Measurements from ENCODE around the gene ANKRD23.
"Not testable (repeated sequence)": the region's sequence is repeated elsewhere in the genome, so short reads cannot be mapped to it uniquely, and the experiment has no call there.

ANKRD23 gene

GRCh38 chr2:96843538-96844268 lies at the start of gene ANKRD23:
ANKRD23 (minus strand) TSS chr2:96844021; CDS start chr2:96843992, 29 bp downstream.
- DNase-seq: no peak

GRCh38 chr2:96891591-96892333 lies 47.9 kb upstream of the ANKRD23 start:
- DNase-seq: no peak

GRCh38 chr2:96890726-96891385 lies 47.0 kb upstream of the ANKRD23 start:
- no peak for DNase-seq

- no peak for DNase-seq
Measured at GRCh38 chr2:96890252-96890651, 46.4 kb upstream of the ANKRD23 start.

GRCh38 chr2:96889502-96889901 lies 45.7 kb upstream of the ANKRD23 start:
- not testable (repeated sequence) for DNase-seq

- DNase-seq: peak; percentile 54
Measured at GRCh38 chr2:96888072-96889011, 44.5 kb upstream of the ANKRD23 start.

GRCh38 chr2:96887493-96888012 lies 43.7 kb upstream of the ANKRD23 start:
- DNase-seq: no peak

- DNase-seq: no peak
Measured at GRCh38 chr2:96885432-96886347, 41.9 kb upstream of the ANKRD23 start.

GRCh38 chr2:96884299-96885094 lies 40.7 kb upstream of the ANKRD23 start:
- no peak for DNase-seq

- no peak for DNase-seq
Measured at GRCh38 chr2:96883306-96883705, 39.5 kb upstream of the ANKRD23 start.

GRCh38 chr2:96882906-96883305 lies 39.1 kb upstream of the ANKRD23 start:
- DNase-seq: no peak

GRCh38 chr2:96882230-96882629 lies 38.4 kb upstream of the ANKRD23 start:
- no peak for DNase-seq

- no peak for DNase-seq
Measured at GRCh38 chr2:96881349-96882195, 37.8 kb upstream of the ANKRD23 start.

- no peak for DNase-seq
Measured at GRCh38 chr2:96880891-96881273, 37.1 kb upstream of the ANKRD23 start.

- DNase-seq: no peak
Measured at GRCh38 chr2:96879545-96880040, 35.8 kb upstream of the ANKRD23 start.

- no peak for DNase-seq
Measured at GRCh38 chr2:96878796-96879544, 35.1 kb upstream of the ANKRD23 start.

- no peak for DNase-seq
Measured at GRCh38 chr2:96878171-96878570, 34.4 kb upstream of the ANKRD23 start.

- DNase-seq: no peak
Measured at GRCh38 chr2:96877631-96878092, 33.8 kb upstream of the ANKRD23 start.

Data from RPMI8226 (cell line).